8988T (cell line): Measurements from ENCODE around the gene NLRP8.
"Not testable (repeated sequence)": the region's sequence is repeated elsewhere in the genome, so short reads cannot be mapped to it uniquely, and the experiment has no call there.

ENCODE experiments used
- DNase-seq: peaks from one replicate; pipeline ENCODE4 v3.0.0; 2011

NLRP8 gene

GRCh38 chr19:55980415-55980814 lies 32.8 kb downstream of the NLRP8 start:
- no peak for DNase-seq

- no peak for DNase-seq
Measured at GRCh38 chr19:55985254-55985653, 37.6 kb downstream of the NLRP8 start.

DNA sequence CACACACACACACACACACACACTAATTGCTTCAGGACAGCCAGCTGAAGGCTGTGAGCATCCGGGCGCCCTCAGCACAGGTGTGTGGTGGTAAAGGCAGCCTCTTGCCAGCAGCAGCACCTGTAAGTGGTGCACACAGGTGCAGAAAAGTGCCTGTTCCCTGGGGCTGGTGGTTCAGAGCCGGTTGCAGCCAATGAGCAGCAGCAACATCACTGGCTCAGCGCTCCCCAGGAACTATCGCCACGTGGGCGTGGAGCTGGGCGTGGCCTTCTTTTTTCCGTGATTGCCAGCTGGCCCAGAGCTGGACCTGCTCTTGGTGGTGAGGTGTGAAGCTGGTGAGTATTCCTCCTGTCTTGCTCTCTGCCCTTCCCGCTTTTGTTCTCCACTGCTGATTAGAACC lies 38.9 kb downstream of the NLRP8 start, which contains the start of gene NLRP5:
Gene NLRP5 (plus strand): TSS at position 289 of the 400 bp plus-strand sequence.
- DNase-seq = no peak

- no peak for DNase-seq
Measured at GRCh38 chr19:55990831-55991230, 43.2 kb downstream of the NLRP8 start.

- DNase-seq = no peak
Measured at GRCh38 chr19:55993492-55993891, 45.9 kb downstream of the NLRP8 start.

GRCh38 chr19:56014765-56015164 lies 67.1 kb downstream of the NLRP8 start:
- no peak for DNase-seq

GRCh38 chr19:56015756-56016155 lies 68.1 kb downstream of the NLRP8 start:
- DNase-seq = no peak

DNA sequence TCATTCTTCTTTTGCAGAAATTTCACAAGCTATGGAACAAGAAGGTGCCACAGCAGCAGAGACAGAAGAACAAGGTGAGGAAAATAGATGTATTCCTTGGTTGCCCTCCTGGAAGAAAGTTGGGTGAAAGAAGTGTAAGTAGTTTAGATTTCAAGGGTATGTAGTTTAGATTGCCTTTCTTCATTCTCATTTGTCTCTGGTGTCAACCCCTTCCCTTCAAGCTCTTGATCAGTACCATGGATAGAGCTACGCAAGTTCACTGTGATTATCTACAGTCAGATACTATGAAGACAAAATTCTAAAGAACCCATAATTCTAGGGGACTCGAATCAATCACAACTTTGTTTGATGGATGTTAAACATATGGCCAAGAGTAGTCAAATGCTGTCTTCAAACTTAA lies 71.7 kb downstream of the NLRP8 start:
- DNase-seq = not testable (repeated sequence)

DNA sequence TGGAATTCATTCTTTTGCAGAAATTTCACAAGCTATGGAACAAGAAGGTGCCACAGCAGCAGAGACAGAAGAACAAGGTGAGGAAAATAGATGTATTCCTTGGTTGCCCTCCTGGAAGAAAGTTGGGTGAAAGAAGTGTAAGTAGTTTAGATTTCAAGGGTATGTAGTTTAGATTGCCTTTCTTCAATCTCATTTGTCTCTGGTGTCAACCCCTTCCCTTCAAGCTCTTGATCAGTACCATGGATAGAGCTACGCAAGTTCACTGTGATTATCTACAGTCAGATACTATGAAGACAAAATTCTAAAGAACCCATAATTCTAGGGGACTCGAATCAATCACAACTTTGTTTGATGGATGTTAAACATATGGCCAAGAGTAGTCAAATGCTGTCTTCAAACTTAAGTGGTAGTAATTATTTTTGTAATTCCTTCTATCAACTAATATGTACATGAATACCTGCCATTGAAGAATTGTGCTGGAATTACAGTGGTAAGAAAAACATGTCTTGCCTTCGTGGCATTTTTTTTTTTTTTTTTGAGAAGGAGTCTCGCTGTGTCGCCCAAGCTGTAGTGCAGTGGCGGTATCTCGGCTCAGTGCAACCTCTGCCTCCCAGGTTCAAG lies 72.8 kb downstream of the NLRP8 start:
- not testable (repeated sequence) for DNase-seq

GRCh38 chr19:56026769-56027168 lies 79.1 kb downstream of the NLRP8 start:
- no peak for DNase-seq
